ENCODE results near the gene PDIA4. TPM values are rescaled to one million over a fixed set of nuclear protein-coding genes. Genes with fewer than 3 reads are reported as not detected.

The PDIA4 gene, protein sequence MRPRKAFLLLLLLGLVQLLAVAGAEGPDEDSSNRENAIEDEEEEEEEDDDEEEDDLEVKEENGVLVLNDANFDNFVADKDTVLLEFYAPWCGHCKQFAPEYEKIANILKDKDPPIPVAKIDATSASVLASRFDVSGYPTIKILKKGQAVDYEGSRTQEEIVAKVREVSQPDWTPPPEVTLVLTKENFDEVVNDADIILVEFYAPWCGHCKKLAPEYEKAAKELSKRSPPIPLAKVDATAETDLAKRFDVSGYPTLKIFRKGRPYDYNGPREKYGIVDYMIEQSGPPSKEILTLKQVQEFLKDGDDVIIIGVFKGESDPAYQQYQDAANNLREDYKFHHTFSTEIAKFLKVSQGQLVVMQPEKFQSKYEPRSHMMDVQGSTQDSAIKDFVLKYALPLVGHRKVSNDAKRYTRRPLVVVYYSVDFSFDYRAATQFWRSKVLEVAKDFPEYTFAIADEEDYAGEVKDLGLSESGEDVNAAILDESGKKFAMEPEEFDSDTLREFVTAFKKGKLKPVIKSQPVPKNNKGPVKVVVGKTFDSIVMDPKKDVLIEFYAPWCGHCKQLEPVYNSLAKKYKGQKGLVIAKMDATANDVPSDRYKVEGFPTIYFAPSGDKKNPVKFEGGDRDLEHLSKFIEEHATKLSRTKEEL
- 204 to 223 TPM (median 208 TPM) in 5 replicates for total RNA-seq (2022; extraction: Qiagen RNA extraction; ENCODE audit: low read depth)

DNA sequence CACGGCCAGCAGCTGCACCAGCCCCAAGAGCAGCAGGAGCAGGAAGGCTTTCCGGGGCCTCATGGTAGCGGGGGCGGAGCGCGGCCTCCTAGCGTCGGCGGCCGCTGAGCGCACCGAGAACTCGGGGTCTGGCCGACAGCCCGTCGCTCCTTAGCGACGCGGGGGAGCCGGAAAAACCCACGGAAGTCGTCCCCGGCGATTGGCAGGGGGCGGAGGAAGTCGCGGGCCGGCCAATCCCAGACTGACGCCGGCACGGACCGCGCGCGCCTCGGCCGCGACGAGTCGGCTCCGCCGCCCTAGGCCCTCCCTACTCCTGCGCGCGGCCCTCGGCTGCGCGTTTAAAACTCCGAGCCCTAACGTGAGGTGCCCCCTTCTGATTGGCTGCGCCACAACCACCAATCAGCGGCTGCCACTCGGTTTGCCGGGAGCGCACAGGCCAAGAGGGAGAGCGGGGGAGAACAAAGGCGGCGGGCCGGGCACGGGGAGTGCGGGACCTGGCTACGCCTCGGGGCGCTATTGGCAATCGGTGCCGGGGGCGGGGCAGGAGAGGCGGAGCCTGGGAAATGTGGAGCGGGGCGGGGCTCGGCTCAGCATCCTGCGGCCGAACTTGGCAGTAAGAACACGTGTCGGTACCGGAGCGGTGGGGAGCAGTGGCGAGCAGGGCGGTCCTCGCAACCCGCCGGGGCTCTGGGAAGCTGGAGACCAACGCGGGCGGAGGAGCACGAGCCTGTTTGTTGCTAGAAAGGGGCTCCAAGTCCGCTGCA lies at the start of gene PDIA4:
TSS of gene PDIA4 (minus strand) at position 160 of the 764 bp plus-strand sequence. CDS start at position 63, 97 bp downstream.

Other genes starting within 250 kb of the PDIA4 start
- 21.0 to 25.0 TPM (median 23.4 TPM) in 5 replicates for gene EZH2, start 144.2 kb downstream of the PDIA4 start, total RNA-seq (2022; extraction: Qiagen RNA extraction; ENCODE audit: low read depth)
- gene ZNF786, start 62.2 kb upstream of the PDIA4 start, total RNA-seq (2022; extraction: Qiagen RNA extraction; ENCODE audit: low read depth) = 6.2 to 6.7 TPM (median 6.5 TPM) in 5 replicates
- 1.0 to 1.5 TPM (median 1.4 TPM) in 5 replicates for gene ZNF425, start 97.8 kb upstream of the PDIA4 start, total RNA-seq (2022; extraction: Qiagen RNA extraction; ENCODE audit: low read depth)
- 8.1 to 9.5 TPM (median 8.9 TPM) in 5 replicates for gene ZNF398, start 118.9 kb upstream of the PDIA4 start, total RNA-seq (2022; extraction: Qiagen RNA extraction; ENCODE audit: low read depth)
- 21.4 to 28.0 TPM (median 25.0 TPM) in 5 replicates for gene ZNF282, start 167.0 kb upstream of the PDIA4 start, total RNA-seq (2022; extraction: Qiagen RNA extraction; ENCODE audit: low read depth)
- 11.6 to 14.0 TPM (median 12.6 TPM) in 5 replicates for gene ZNF212, start 211.1 kb upstream of the PDIA4 start, total RNA-seq (2022; extraction: Qiagen RNA extraction; ENCODE audit: low read depth)
- gene ZNF783, start 233.7 kb upstream of the PDIA4 start, total RNA-seq (2022; extraction: Qiagen RNA extraction; ENCODE audit: low read depth) = 5.5 to 8.9 TPM (median 6.0 TPM) in 5 replicates